Glomerular visceral epithelial cell (primary cell): ENCODE measurements around the gene ISG20L2.

Source experiments
- DNase-seq: peaks from one replicate; pipeline ENCODE4 v3.0.0-alpha.2; 2016; ENCODE audit errors: extremely low spot score

The ISG20L2 gene

DNA sequence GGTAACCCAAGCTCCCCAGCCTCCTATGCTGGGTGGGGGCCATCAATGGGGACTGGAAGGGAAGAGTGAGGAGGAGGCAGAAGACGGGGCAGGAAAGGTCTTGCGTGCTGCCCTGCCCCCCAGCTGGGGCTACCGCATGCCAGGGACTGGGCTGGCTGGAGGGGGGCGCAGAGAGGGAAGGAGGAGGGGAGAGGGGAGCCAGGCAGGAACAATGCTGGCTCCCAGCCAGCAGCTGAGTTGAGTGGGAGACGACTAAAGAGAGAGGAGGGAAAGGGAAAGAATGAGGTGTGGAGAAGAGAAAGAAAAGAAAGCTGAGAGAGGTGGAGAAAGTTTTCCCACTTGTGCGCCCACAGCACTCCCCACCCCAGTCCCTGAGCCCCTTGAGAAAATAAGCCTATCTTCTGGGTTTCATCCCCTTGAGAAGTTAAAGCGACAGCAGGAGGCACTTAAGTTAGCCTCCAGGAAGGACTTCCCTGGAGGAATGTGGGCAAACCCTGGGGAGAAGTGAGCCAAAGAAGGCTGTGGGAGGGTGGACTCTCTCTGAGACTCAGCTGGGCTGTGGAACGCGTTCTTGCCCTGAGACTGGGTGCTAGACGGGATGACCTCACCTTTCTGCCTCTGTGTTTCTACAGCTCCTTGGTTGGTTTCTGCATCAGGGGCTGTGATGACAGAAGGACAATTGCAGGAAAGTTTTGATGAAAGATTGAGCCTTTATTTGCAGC is 38.5 kb downstream of the ISG20L2 start:
- DNase-seq: peak; percentile 34

DNA sequence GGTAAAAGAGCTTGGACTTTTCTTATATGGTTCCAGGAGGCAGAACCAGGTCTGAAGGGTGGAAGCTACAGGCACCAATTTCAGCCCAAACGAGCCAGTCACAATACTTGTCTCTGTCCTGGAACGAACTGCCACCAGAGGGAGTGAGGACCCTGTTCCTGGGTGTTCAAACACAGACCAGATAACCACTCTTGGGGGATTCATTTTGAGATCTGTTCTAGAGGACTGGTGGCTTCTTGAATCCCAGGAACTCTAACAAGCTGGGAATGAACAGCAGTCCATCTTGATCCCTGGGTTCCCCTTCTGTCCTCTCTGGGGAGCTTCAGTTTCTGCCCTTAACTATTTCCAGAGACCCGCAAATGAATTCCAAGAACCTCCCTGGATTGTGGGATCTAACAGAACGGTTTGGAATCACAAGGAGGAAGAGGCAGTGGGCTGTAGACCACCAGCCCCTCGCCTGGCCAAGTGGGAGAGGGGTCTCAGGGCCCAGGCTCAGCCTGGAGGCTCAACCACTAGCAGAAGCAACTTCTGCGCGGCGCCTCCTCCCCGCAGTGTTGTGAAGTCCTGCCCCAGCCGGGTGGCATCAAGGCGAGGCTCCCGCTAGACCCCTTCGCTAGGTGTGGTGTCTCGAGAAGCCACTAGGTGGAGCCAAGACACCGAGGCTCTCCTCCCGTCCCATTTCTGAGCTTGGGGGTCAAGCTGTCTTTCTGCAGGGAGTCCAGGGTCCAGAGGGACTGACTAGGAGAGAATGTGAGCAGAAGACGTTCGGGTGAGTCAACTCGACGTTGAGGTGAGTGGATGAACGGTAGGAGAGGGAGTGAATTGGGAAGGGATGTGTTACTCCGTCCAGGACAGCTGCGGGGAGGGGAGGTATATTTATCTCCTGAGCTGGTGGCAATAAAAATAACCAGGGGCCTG is 39.3 kb downstream of the ISG20L2 start:
- peak; percentile 89 for DNase-seq

DNA sequence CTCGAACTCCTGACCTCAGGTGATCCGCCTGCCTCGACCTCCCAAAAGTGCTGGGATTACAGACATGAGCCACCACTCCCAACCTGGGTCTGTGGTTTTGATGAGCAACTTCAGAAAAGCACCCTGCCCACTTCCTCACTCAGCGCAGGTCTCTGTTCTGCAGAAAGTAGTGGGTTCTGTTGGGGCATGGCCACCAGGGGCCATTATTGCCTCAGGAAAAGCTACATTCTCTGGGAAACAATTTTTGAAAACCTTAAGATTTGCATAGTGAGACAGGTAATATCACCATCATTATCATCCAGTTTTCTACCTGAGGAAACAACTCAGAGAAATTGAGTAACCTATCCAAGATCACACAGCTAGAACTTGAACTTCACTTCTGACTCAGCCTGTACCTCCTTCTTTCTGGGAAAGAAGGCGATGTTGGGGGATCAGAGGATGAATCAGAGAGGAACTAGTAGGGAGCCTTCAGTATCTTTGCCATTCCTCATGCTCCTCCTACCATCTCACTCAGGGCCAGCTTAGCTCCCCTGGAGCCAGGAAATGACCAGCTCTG is 44.3 kb downstream of the ISG20L2 start:
- DNase-seq: peak; percentile 56

DNA sequence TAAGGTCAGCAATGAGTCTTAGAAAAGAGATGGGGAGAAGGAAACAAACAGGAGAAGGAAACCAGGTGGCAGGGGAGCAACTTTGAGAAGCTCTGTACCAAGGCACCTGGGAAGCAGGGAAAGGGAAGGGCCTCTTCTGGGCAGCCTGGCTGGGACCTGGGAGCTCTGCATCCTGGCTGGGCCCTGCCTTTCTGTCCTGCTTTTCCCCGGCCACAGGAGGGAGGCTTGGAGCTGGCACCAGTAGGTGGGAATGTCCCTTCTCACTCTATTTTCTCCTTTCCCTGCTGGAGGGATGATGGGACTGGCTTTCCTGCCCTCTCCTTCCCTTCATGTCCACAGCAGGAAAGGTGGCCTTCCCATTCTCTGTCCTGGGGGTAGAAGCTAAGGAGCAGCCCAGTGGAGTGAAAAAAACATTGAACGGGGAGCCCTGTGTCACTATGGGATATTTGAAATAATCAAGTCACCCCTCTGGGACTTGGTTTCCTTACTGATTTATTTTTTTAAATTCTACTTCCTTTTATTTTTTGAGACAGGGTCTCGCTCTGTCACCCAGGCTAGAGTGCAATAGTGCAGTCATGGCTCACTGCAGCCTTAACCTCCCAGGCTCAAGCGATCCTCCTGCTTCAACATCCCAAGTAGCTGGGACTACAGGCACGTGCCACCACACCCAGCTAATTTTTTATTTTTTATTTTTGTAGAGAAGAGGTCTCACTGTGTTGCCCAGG is 46.2 kb downstream of the ISG20L2 start:
- DNase-seq: no peak

DNA sequence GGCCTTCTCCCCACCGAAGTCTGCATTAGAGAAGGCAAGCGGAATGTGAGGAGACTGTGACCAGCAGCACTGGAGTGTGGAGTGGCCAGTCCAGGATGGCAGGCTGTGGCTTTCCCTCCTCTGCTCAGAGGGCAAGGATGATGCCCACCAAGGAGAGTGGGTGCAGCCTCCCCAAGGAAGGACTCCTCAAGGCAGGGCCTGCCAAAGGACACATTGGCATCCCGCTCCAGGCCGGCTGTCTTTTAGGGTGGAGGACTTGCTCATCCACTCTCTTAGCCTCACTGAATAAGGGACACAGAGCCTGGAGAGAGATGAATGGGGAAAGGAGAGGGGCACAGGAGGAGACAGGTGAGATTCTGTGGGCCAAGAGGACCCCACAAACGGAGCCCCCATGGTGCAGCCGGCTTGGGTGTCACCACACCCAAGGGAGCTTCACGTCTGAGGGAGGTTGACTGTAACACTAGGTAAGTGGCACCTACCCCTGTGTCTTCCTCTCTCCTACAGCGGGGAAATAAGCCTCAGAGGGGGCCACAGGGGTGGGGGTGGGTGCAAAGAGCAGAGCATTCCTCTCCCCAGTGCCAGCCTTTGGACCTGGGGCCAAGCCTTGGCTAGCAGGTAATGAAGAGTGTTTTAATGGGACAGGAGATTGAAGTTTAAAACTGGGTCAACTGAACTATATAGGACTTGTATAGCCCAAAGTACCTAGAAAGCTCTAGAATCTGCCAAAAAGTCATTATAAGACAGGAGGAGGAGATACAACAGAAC is 47.2 kb downstream of the ISG20L2 start:
- no peak for DNase-seq

DNA sequence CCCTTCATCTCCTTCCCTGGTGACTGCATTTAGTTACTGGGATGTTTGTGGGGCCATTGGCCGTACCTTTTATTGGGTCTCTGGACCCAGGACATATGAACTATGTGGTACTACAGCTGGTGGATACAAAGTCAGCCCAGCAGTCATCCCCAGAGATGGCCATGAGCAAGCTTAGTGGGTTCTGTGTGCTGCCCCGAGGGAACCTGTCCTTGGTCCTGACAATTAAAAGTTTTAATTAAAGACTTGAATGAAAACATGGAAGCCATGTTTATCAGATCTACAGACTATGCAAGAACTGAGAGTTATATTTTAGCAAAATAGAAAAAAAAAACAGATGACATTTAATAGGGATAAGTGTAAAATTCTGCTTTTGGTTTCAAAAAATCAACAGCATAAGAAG is 48.5 kb downstream of the ISG20L2 start:
- no peak for DNase-seq

DNA sequence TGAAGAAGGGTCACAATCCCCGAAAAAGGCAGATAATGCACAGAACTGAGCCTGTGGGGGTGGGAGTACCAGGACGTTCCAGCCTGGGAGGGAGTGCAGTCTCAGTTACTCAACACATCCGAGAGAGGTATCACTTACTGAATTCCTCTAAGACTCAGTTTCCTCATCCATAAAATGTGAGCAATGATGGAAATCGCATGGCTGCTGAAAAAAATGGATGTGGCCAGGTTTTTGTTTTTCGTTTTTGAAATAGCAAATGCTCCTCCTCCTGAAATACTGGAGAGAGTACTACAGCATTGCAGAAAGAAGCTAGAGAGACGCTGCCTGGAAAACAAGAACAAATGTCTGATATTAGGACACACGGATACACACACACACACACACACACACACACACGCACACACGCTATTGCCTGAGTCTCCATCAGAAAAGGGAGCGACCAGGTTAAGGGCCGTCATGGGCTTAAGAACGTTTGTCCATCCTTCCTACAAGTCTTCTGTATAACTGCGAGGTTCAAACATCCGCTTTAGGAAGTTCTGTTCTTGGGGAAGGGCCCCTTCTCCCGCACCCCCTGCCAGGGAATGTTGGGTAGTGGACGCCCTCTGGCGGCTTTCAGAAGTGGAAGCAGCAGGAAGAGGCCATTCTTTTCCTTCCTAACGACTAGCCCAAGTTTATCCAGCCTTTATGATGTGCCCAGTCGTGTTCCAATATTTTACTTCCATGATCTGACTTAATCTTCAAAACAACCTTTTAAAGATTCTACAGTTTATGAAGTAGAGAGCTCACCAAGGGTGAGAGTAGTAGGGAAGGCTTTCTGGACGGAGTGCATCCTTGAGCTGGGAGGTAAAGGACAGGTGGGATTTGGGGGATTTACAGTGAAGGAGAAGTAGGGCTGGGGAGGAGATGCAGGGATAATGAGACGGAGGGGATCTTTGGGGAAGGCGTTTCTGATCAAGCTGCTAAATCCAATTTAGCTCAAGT is 50.7 kb downstream of the ISG20L2 start:
- DNase-seq: peak; percentile 75

DNA sequence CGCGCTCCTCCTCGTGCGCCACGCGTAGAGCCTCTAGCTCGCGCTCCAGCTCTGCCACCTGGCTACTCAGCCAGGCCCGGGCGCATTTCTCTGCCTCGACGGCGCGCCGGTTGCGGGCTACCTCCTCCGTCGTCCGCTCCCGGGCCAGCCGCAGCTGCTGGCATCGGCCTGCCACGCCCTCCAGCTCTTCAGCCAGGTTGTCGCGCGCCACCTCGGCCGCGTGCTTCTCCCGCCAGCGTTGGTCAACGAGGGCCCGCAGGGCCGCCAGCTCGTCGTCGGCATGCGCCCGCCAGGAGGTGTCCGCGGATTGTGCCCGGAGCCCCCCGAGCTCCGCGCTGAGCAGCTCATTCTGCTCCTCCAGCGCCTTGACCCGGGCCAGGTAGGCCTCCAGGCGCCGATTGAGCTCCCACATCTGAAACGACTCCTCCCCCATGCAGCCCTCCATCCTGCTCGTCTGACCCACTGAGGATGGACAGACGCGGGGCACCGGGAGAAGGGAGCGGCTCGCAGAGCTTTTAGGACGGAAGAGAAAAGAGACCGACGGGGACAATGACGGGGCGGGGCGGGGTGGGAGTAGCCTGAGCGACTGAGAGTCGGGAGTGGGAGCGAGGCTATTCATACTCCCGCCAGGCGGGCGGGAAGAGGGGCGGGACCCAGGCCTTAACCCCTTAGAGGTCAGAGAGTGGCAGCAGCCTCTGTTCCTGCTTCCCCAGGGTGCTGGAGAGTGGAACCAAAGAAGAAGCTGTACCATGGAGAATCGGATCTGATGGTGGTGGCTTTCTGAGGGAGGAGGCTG is 51.5 kb downstream of the ISG20L2 start, which contains the start of gene NES:
Gene NES, minus strand, starts transcription at position 588 of the 796 bp plus-strand sequence. Its CDS starts 143 bp downstream, at position 445.
- peak; percentile 34 for DNase-seq

DNA sequence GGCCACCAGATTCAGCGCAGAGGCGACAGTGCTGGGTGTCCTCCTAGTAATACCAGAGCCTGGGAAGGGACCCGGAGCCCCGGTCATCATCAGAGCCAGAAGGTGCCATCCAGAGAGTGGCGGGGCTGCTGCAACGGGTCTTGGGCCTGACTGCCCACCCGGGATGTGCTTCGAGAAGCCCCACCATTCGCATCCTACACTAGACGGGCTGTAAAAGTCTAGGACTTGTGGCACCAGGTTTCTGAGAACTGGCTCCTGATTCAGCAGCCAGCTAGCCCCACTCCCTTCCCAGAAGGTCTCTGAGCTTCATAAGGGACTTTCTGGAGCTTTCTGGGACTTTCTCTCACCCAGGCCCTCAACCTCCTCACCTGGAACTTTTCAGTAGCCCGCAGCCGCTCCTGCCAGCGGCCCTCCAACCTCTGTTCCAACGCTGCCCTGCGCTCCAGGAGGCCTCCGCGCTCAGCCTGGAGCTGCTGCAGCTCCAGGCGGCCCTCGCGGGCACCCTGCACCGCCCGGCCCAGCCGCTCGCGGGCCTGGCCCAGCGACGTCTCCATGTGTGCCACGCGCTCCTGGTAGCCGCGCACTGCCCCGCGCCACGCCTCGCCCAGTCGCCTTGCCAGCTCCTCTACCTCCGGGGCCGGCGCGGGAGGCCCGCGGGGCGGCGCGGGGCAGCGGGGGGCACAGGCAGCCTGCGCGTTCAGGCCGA is 52.3 kb downstream of the ISG20L2 start:
- no peak for DNase-seq

DNA sequence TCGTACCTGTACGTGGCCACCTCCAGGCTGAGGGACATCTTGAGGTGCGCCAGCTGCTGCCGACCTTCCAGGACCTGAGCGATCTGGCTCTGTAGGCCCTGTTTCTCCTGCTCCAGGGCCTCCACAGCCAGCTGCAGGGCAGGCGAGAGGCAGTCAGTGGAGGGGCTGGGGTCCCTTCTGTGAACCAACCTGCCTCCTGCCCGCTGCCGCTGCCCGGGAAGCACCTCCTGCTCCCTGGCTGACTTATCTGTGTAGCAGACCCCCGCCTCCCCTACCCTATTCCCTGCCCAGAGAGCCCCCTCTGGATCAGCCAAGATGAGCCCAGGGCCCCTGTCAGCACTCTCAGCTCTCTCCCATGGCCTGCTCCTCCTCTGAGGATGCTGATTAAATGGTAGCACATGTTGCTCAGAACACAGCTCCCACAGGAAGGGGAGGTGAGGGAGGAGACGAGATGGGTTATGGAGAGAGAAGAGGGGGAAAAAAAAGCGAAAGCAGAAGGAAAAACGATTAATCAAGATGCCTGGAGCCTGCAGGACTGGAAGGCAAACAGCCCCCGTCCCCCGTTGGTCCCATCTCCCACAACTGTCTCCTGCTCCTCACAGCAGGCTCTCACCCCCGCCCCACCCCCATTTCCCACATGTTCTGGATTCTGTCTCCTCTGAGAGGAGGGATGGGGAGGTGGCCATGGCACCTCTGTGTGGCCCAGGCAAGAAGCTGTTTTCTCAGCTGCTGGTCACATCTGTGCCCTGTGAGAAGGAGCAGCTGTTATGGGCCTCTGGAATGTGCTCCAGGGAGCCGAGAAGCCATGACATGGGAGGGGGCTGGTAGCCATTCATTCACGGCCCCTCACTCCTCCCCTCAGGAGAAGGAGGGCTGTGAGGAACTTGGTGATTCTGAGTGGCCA is 53.1 kb downstream of the ISG20L2 start:
- no peak for DNase-seq

DNA sequence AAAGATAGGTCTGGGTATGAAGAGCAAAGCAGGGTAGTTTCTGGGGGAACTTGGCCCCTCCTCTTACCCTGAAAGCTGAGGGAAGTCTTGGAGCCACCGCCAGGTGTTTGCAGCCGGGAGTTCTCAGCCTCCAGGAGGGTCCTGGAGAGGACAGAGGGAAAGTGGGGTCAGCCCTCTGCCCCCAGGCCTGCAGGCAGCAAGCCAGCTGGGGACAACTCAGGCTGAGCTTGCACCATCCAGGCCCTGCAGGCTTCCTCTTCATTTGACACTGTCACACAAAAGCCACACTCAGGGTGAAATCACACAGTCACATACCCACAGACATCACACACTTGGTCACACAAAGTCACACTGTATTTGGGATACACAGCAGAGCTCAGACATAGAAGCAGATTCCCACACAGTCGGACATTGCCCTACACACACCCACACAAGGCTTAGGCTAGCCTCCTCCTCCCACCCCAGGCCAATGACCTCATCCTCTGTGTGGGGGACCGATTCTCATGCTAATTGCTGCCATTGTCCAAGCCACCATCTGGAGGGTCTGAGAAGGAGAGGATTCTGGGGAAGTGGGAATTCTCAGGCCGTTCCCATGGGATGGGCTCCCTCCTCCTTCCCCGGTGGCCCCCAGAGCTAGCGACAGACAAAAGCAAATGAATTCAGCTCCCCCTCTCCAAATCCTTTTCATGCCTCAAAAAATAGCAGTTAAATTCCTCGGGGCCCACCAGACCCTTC is 55.0 kb downstream of the ISG20L2 start:
- DNase-seq: peak; percentile 51
